Measurements from ENCODE around the gene MILR1.
"Not testable (repeated sequence)": the region's sequence is repeated elsewhere in the genome, so short reads cannot be mapped to it uniquely, and the experiment has no call there.

Gene MILR1

GRCh38 chr17:64428406-64428805 is 20.5 kb upstream of the MILR1 start:
- no peak for DNase-seq

DNA sequence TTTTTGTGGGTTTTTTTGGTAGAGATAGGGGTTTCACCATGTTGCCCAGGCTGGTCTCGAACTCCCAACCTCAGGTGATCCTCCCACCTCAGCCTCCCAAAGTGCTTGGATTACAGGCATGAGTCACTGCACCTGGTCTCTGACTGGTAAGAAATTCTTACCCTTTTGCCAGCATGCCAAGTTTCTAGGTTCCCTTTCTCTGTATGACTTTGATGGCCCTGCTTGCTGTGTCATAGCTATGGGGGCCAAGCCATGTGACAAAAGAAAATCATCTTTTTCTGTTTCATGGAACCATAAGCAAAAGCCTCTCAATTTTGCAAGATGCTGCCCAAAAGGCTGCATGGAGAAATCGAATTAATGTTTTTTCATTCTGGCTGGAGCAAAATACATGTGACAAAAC is 18.9 kb upstream of the MILR1 start:
- not testable (repeated sequence) for DNase-seq

- no peak for DNase-seq
Observed at GRCh38 chr17:64431534-64431933, 17.4 kb upstream of the MILR1 start.

DNA sequence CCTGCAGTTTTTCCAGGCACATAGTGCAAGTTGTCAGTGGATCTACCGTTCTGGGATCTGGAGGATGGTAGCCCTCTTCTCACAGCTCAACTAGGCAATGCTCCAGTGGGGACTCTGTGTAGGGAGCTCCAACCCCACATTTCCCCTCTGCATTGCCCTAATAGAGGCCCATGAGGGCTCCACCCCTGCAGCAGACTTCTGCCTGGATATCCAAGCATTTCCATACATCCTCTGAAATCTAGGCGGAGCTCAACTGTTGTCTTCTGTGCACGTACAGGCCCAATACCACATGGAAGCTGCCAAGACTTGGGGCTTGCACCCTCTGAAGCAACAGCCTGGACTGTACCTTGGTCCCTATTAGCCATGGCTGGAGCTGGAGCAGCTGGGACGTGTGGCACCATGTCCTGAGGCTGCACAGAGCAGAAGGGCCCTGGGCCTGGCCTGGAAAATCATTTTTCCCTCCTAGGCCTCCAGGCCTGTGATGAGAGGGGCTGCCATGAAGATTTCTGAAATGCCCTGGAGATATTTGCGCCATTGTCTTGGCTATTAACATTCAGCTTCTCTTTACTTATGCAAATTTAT is 10.9 kb upstream of the MILR1 start:
- no peak for DNase-seq

DNA sequence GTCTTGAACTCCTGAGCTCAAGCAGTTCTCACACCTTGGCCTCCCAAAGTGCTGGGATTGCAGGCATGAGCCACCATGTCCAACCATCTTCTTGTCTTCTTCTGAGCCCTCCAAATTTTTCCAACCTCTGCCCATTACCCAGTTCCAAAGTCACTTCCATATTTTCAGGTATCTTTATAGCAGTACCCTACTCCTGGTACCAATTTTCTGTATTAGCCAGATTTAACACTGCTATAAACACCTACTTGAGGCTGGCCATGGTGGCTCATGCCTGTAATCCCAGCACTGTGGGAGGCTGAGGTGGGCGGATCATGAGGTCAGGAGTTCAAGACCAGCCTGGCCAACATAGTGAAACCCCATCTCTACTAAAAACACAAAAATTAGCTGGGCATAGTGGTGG is 9.4 kb upstream of the MILR1 start:
- DNase-seq: not testable (repeated sequence)

DNA sequence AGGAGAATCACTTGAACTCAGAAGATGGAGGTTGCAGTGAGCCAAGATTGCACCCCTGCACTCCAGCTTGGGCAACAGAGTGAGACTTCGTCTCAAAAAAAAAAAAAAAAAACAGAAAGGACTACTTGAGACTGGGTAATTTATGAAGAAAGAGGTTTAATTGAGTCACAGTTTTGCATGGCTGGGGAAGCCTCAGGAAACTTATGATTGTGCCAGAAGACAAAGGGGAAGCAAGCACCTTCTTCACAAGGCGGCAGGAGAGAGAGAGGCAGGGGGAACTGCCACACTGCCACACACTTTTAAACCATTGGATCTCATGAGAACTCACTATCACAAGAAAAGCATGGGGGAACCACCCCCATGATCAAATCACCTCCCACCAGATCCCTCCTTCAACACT is 9.0 kb upstream of the MILR1 start:
- no peak for DNase-seq

- no peak for DNase-seq
Observed at GRCh38 chr17:64441772-64442540, 7.0 kb upstream of the MILR1 start.

GRCh38 chr17:64442541-64442971 is 6.4 kb upstream of the MILR1 start:
- no peak for DNase-seq

DNA sequence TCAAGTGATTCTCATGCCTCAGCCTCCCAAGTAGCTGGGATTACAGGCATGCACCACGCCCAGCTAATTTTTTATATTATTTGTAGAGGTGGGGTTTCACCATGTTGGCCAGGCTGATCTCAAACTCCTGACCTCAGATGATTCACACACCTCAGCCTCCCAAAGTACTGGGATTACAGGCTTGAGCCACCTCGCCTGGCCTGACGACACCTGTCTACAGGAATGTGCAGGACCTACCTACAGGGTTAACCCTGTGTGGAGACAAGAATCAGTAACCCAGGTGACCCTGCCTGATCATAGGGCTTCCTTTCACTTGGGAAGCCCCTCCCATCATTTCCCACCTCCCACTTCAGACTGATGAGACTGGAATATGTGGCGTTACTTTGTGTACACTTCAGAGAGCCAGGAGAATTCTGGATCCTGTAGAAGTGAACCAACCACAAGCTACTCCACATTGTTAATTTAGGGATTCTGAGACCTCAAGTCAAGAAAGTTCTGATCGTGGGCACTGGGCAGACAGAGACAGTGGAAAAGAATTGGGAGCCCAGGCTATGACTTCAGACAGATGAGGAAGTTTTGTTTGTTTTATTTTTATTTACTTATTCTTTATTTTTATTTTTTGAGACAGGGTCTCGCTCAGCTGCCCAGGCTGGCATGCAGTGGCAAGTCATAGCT is 5.7 kb upstream of the MILR1 start:
- DNase-seq: no peak

DNA sequence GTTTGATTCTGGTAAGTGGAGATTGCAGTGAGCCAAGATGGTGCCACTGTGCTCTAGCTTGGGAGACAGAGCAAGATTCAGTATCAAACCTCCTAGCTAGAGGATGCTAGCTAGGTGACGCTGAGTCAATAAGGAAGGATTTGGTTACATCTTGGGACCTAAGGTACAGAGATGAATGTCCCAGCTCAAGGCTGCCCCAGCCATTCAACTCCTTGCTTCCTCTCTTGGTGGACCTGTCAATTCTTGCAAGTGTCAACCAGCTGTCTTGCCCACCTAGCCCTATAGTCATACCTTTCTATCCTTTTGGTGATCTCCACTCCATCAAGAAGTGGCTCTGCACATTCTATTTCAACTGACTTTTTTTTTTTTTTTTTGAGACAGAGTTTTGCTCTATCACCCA is 1.4 kb upstream of the MILR1 start:
- no peak for DNase-seq

- DNase-seq: no peak
Observed at GRCh38 chr17:64449545-64449944, 630 bp downstream of the MILR1 start.

DNA sequence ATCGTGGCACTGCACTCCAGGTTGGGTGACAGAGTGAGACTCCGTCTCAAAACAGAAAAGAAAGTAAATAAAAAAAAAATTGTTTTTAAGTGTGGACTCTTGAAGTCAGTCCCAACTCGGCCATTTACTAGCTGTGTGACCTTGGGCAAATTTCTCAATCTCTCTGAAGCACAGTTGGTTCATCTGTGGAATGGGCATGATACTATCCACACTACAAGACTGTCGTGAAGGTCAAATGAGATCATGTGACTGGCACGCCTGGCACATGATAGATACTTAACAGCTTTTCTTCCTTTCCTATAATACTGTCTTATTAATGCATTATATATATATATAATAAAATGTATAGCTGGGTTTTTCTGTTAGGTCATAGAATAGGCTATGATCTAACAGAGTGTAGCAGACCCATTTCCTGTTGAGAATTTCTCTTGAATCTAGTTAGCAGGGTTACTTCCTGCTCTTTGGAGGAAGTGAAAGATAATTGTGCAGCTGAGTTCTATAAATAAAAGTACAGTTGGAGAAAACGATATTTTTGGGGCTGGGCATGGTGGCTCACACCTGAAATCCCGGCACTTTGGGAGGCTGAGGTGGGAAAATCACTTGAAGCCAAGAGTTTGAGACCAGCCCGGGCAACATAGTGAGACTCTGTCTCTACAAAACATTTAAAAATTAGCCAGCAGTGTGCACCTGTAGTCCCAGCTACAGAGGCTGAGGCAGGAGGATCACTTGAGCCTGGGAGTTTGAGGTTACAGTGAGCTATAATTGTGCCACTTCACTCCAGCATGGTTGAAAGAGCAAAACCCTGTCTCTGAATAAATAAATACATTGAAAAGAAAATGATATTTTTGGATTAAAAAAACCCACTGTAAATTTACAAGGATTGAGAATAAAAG is 7.3 kb downstream of the MILR1 start:
- no peak for DNase-seq

GRCh38 chr17:64457156-64457555 is 8.2 kb downstream of the MILR1 start:
- DNase-seq: no peak

GRCh38 chr17:64458756-64459155 is 9.8 kb downstream of the MILR1 start:
- DNase-seq: no peak

DNA sequence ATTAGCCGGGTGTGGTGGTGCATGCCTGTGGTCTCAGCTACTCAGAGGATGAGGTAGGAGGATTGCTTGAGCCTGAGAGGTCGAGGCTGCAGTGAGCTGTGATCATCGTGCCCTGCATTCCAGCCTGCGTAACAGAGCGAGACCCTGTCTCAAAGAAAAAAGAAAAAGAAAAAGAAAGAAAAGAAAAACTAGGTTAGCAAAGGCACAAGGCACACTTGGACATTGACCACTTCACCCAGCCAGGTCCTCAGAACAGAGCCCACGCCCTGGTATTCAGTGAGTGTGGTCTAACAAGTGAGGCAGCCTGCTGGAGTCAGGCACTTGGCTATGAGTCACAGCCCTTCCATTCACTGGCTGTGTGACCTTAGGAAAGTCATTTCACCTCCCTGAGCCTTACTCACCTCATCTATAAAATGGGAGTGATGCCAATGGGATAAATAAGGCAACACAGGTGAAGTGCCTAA is 10.4 kb downstream of the MILR1 start:
- no peak for DNase-seq

GRCh38 chr17:64459818-64460217 is 10.9 kb downstream of the MILR1 start:
- DNase-seq: not testable (repeated sequence)

- DNase-seq: no peak
Observed at GRCh38 chr17:64460955-64461354, 12.0 kb downstream of the MILR1 start.

- no peak for DNase-seq
Observed at GRCh38 chr17:64461788-64462187, 12.9 kb downstream of the MILR1 start.

DNA sequence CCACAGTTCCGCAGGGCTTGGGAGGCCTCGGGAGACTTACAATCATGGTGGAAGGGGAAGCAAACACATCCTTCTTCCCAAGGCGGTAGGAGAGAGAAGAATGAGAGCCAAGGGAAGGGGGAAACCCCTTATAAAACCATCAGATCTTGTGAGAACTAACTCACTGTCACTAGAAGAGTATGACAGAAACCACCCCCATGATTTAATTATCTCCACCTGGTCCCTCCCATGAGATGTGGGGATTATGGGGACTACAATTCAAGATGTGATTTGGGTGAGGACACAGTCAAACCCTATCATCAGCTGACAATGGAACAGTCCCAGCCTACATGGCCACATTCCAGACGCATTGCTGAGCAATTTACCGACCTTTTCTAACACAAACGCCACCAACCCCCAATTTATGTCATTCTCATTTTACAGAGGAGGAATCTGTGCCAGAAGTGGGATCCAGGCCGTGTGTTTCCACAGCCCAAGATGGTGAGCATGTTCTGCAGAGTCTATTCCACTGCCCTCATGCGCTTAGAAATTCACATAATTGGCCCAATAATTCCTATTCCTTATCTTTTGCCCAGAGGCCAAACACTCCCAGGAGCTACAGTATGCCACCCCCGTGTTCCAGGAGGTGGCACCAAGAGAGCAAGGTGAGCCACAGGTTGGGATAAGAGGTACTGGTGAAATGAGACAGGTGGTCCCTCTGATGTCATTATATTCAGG is 17.3 kb downstream of the MILR1 start:
- DNase-seq: no peak

DNA sequence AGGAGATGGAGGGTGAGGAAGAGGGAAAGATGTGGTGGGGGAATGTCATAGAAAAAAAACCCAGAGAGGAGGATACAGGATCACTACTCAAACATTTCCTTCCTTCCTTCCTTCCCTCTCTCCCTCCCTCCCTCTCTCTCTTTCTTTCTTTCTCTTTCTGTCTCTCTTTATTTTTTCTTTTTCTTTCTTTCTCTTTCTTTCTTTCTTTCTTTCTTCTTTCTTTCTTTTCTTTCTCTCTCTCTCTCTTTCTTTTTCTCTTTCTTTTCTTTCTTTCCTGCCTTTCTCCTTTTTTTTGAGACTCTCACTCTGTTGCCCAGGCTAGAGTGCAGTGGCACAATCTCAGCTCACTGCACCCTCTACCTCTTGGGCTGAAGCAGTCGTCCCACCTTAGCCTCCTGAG is 17.9 kb downstream of the MILR1 start:
- not testable (repeated sequence) for DNase-seq

DNA sequence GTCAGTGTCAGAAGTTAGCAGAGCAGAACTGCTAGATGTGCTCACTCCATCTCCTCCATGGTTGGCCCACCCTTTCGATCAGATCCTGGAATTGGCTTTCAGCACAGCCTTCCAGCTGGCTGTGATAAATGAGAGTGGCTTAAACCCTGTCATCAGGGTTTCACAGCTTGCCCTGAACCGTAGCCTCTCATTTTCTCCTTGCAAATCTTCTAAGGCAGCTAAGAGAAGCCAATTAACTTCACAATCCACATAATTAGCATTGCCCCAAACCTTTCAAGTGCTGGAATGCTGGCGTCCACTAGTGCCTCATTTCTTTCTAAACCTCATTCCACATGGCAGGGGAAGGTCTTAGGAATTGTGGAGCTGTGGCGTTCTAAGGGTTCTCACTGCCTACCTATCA is 21.7 kb downstream of the MILR1 start:
- DNase-seq: no peak

GRCh38 chr17:64471440-64471839 is 22.5 kb downstream of the MILR1 start:
- no peak for DNase-seq
